Pancreas (tissue), 10 donors: Measurements from ENCODE around the gene THSD4. TPM values are rescaled to one million over a fixed set of nuclear protein-coding genes. Genes with fewer than 3 reads are reported as not detected.

Experiments
- ATAC-seq, 4 donors: fragments of 200-7000 bp; cut with Tn5 transposase; one replicate each; pipeline versions ENCODE4 v1.8.0 to v1.9.1; 2020; ENCODE audit warnings: mild to moderate bottlenecking in 4 of 4, moderate library complexity in 4 of 4
- DNase-seq, 6 donors: peaks; one replicate each; pipeline ENCODE4 v3.0.0-alpha.2; 2020
- FAIRE-seq: peaks from 2 replicates; lab custom pipeline; 2012; peaks lifted over from hg19 to GRCh38; lab: Jason Lieb, UNC
- H3K27ac ChIP-seq, 4 donors: fragments of 200-600 bp; sonication (generic); 1 replicate in 3 of 4; 2 replicates in 1 of 4; pipeline versions ENCODE4 v1.5.0 to v1.8.0; 2020
- H3K27me3 ChIP-seq, 4 donors: fragments of 200-600 bp; one replicate each; pipeline ENCODE4 v1.8.0; 2021
- H3K36me3 ChIP-seq, 3 donors: fragments of 200-600 bp; sonication (generic) in 1 of 3; one replicate each; pipeline versions ENCODE4 v1.5.0 to v1.8.0; 2020 to 2021
- H3K4me1 ChIP-seq, 3 donors: fragments of 200-600 bp; one replicate each; pipeline ENCODE4 v1.8.0; 2021
- H3K4me3 ChIP-seq, 4 donors: fragments of 200-600 bp; sonication (generic) in 2 of 4; one replicate each; pipeline versions ENCODE4 v1.5.0 to v1.8.0; 2020 to 2021
- H3K9me3 ChIP-seq, 4 donors: fragments of 200-600 bp; one replicate each; pipeline ENCODE4 v1.8.0; 2021
- WGBS, 2 donors: extraction: QIAGEN DNeasy Blood & Tissue Kit; methylation state at CpG; one replicate each; pipeline ENCODE4 v1.1.7; 2013; 5-methylcytosine and 5-hydroxymethylcytosine counted together
- intact Hi-C, 3 donors: fragments of 100-400 bp; cut with DNase I; formaldehyde crosslinking; loops; one replicate each; pipeline versions ENCODE4 v1.11.1 to v1.14.2; 2022
- polyA plus RNA-seq, 2 donors: library from polyadenylated mRNA; stranded (reverse); fragments of 200-250 nt; gene quantifications; one replicate each; pipeline ENCODE4 v1.2.3, GENCODE V29; 2013
- total RNA-seq, 6 donors: library from RNA; stranded (reverse); fragmentation: NEBNext Ultra II Directional in 4 of 6; extraction: Animal tissue kit (Norgen Biotek cat#: 25700) in 4 of 6; gene quantifications; one replicate each; pipeline versions ENCODE4 v1.2.1 to v1.2.4, GENCODE V29; 2021 to 2023
- TF ChIP-seq, protein P1 (sequence below), 4 donors: fragments of 200-600 bp; sonication (generic) in 3 of 4; IDR thresholded peaks; one replicate each; pipeline versions ENCODE4 v1.5.0 to v1.8.0; 2021; ENCODE audit warnings: antibody characterized with exemption in 4 of 4
- donor health status: healthy with polysubstance abuse.
- donor health status: DM: no; HTN: no; CAD: no; lungs with moderate emphysema.
- donor health status: DM: no; HTN: no; CAD: no.
- donor health status: control.
- donor health status: control.
- donor health status: Bipolar disorder and iron deficiency.
- donor health status: DM: yes; HTN: yes; CAD: no.
- donor health status: DM: no; HTN: no; CAD: no.
- donor health status: DM: no; HTN: no; CAD: no.
- donor health status: DM: yes; HTN: yes; CAD: no.

THSD4 gene
- total and polyA plus RNA-seq, 8 donors = 6.0 to 17.8 (median 13.3) TPM

DNA sequence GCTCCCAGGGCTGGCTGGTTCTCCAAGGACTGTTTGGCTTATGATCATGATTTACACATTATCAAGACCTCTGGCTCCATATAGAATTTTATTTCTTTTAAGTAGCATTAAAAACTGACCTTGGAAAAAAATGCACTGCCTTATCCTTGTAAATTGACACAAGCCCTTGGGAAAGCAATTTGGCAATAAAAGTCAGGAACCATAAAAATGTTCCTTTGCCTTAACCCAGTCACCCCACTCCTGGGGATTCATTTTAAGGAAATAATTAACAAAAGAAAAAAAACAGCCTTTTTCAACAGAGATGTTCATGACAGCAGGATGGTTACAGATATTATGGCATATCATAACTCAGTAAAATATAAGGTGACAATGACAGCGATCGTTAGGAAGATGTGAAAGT lies 643.4 kb downstream of the THSD4 start:
- H3K9me3 ChIP-seq = no peaks in the 10 kb centered on the region
- DNase-seq (no peak), ATAC-seq (no peak), FAIRE-seq (no peak)
- no peak overlapping the region for H3K4me3 ChIP-seq
- H3K4me1 ChIP-seq = no peaks in the 10 kb centered on the region
- H3K27me3 ChIP-seq = no peaks in the 10 kb centered on the region
- TF ChIP-seq, protein P1, sequence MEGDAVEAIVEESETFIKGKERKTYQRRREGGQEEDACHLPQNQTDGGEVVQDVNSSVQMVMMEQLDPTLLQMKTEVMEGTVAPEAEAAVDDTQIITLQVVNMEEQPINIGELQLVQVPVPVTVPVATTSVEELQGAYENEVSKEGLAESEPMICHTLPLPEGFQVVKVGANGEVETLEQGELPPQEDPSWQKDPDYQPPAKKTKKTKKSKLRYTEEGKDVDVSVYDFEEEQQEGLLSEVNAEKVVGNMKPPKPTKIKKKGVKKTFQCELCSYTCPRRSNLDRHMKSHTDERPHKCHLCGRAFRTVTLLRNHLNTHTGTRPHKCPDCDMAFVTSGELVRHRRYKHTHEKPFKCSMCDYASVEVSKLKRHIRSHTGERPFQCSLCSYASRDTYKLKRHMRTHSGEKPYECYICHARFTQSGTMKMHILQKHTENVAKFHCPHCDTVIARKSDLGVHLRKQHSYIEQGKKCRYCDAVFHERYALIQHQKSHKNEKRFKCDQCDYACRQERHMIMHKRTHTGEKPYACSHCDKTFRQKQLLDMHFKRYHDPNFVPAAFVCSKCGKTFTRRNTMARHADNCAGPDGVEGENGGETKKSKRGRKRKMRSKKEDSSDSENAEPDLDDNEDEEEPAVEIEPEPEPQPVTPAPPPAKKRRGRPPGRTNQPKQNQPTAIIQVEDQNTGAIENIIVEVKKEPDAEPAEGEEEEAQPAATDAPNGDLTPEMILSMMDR (IDR thresholded peaks at IDR 0.05) = no peak
- intact Hi-C loops = no loop called here
- no peaks in the 10 kb centered on the region for H3K36me3 ChIP-seq
- H3K27ac ChIP-seq = no peak overlapping the region
- 94 to 97% methylated on average over 2 of the region's 2 CpGs for WGBS, 2 donors

DNA sequence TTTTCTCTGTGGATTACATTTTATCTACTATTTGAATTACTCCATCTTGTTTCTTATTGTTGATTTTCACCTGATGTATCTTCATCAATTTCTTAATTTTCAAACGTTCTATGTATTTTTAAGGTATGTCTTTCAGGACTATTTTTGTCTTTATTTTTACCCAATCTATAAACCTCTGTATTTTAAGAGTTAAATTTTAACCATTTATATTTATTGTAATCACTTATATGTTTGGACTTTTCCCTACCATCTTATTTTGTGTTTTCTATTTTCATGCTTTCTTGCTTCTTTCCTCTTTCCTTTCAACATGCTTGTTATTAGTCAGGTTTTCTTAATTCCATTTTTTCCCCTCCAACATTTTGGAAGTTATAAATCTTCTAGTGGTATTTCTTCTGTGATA lies 645.6 kb downstream of the THSD4 start:
- Histone ChIP-seq H3K4me3 (no peak overlapping the region), H3K27me3 (no peaks in the 10 kb centered on the region), H3K27ac (no peak overlapping the region), H3K9me3 (no peaks in the 10 kb centered on the region), H3K36me3 (no peaks in the 10 kb centered on the region), H3K4me1 (no peaks in the 10 kb centered on the region)
- TF ChIP-seq, protein P1 (IDR thresholded peaks at IDR 0.05) = no peak
- ATAC-seq (no peak), DNase-seq (no peak), FAIRE-seq (no peak)
- 48 to 76% methylated on average over 1 of the region's 1 CpG for WGBS, 2 donors
- intact Hi-C loops = no loop called here

DNA sequence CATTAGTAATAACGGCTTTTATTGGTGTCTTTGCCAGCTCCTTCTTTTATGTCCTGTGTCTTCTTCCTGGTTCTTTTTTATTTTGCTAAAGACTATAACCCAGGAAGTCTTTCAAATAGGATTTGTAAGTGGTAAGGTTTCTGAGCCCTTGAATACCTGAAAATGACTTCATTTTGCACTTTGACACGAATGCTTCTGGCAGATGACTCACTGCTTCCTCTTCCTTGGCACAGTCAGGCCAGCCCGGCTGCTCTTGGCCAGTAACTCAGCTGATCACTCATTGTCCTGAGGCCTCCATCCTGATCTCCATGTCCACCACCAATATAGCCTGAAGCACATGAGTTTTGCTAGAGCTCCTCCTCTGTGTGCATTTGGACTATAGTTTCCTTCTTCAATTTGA lies 646.4 kb downstream of the THSD4 start:
- TF ChIP-seq, protein P1 (IDR thresholded peaks at IDR 0.05) = no peak
- DNase-seq = no peak
- intact Hi-C loops = no loop called here
- Histone ChIP-seq H3K36me3 (peaks cover 0 to under 1% (median 0%) of the 10 kb centered on the region in 3 donors), H3K27me3 (no peaks in the 10 kb centered on the region), H3K27ac (no peak overlapping the region), H3K4me3 (no peak overlapping the region), H3K9me3 (no peaks in the 10 kb centered on the region), H3K4me1 (no peaks in the 10 kb centered on the region)
- ATAC-seq = peak in 3 of 4 donors; percentile 30 to 84 (median 70)
- WGBS, 2 donors = 43 to 64% methylated on average over 3 of the region's 3 CpGs
- no peak for FAIRE-seq

DNA sequence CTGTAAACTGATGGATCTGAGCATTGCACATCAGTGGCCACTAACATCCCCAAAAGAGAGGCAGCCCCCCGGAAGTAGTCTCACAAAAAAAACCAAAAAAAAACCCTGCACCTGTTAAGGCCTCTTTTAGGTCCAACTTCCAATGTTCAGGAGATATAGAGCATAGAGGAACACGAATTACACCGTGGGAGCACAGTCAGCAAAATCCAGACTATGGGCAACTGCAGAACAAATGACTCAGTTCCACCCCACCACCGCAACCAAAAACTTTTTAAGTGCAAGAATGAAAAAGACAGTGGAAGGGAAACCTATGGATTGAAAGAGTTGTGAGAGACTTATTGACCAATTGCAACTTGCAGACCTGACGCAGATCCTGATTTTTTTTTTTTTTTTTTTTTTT lies 652.9 kb downstream of the THSD4 start:
- peaks cover 0 to 4% (median 0%) of the 10 kb centered on the region in 3 donors for H3K36me3 ChIP-seq
- H3K4me1 ChIP-seq = no peaks in the 10 kb centered on the region
- no peaks in the 10 kb centered on the region for H3K9me3 ChIP-seq
- WGBS, 2 donors = 85 to 90% methylated on average over 5 of the region's 5 CpGs
- H3K27me3 ChIP-seq = no peaks in the 10 kb centered on the region
- FAIRE-seq = no peak
- TF ChIP-seq, protein P1 (IDR thresholded peaks at IDR 0.05) = no peak
- no peak for DNase-seq
- H3K4me3 ChIP-seq = no peak overlapping the region
- no peak for ATAC-seq
- no peak overlapping the region for H3K27ac ChIP-seq
- intact Hi-C loops = no loop called here

DNA sequence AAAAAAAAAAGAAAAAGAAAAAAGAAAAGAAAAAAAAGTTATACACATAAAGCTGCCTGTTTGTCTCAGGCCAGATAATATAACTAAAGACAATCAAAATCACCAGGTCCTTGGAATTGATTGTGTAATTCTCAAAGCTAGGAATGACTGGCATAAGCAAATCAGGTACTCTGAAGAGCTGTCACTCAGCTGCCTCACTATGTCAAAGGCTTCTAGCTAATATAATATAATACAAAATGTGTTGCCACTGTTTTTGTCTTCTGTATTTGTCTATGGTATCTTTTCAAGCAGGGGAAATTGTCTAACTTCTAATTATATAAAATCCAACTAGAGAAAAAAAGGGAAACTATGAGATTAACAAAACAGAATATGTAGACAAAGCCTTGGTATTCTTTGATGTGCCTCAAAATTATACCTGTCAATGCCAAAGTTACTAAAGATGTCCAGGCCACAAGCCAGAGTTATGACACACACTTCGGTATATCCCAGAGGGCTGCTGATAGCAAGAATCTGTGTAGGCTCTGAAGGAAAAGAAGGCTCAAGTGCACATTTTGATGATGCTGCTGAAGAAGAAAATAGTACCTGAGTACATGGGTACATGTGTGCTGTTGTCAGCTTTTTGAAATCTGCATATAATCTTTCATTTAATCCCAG lies 658.1 kb downstream of the THSD4 start:
- TF ChIP-seq, protein P1 (IDR thresholded peaks at IDR 0.05) = no peak
- Histone ChIP-seq H3K9me3 (no peaks in the 10 kb centered on the region), H3K27ac (no peak overlapping the region), H3K4me1 (no peaks in the 10 kb centered on the region), H3K4me3 (no peak overlapping the region), H3K27me3 (no peaks in the 10 kb centered on the region), H3K36me3 (no peaks in the 10 kb centered on the region)
- DNase-seq = no peak
- FAIRE-seq = no peak
- no peak for ATAC-seq
- WGBS, 2 donors = 85 to 97% methylated on average over 1 of the region's 1 CpG
- intact Hi-C loops = loop anchor here in 1 of 3 donors (10.0 kb wide), 1 partner anchor 391 kb away; no protein-coding TSS in a partner anchor
